HG03521 (cell line): ENCODE data around the gene CSNK2B.

ENCODE experiments used
- ATAC-seq: cut with Tn5 transposase; IDR thresholded peaks from one replicate; pipeline ENCODE4 v1.9.1; 2021; ENCODE audit warnings: mild to moderate bottlenecking, moderate library complexity; ENCODE audit not compliant: unreplicated experiment

The CSNK2B gene

GRCh38 chr6:31665501-31666336, at the start of gene CSNK2B:
Gene CSNK2B (plus strand): TSS chr6:31666080. CDS start chr6:31666832, 752 bp downstream.
- peak; percentile 73 for ATAC-seq

- ATAC-seq, result no peak
These were observed 48.9 kb upstream of the CSNK2B start for GRCh38 chr6:31617010-31617409.

DNA sequence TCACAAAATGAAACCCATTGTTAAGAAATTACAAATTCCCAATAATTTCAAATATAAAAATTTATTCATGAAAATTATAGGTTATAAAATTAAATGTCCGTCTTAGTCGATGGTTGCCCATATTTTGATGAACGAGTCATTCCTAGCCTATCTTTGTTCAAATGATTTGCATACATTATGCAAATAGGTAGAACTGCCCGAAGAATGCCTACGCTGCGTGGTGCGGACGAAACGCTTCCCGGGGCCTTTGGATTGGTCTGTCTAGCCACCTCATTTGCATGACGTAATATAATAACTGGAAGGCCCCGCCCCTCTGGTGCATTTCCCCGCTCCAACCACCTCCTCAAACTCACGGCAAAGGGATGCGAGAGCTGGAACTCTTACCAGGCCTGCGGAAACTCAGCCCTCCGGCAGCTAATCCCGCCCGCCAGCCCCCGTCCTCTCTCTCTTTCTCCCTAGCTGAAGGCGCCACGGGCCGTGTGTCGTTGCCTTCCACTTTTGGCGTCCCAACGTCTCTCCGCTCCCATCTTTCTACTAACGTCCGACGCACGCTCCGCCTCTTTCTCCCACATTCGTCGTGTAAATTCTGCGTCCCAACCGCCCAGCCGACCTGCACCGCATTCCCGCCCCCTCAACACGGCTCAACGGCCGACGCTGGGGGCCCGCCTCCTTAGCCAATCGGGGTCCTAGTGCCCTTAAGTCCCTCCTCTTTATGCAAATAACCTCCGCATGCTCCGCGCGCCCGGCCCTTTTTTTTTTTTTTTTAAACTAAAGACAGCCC, 45.9 kb upstream of the CSNK2B start:
- ATAC-seq, result peak; percentile 81

DNA sequence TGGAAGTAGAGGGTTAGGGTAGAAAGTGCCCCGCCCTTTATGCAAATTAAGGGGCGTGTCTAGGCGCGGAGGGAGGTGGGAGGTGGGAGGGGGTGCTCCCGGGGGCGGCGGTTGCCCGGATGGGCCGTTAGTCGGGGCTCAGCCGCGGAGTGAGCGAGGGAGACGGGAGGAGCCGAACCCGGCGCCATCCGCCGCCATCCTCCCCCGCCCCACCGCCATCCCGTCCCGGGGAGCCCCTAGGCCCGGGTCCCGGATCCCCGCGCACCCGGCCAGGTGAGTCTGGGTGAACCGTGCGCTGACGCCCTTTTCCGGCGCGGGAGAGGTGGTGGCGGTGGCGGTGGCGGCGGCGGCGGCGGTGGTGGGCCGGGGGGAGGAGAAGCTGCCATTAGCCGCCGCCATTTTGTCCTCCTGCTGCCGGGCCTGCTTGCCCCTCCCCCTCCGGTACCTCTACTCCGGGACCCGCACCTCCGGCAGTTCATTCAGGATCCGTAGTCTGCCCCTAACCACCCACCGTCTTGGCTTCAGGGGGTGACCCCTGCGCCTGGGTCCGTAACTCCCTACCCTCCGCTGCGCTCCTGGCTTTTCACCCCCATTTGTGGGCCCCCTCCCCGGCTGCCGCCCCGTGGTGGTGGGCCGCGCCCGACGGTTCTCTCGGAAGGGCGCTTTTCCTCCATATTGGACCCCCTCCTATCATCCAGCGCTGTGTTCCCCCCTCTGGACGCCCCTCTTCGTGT, 45.1 kb upstream of the CSNK2B start, which contains the start of gene PRRC2A:
TSS of gene PRRC2A (plus strand) at position 130 of the 734 bp plus-strand sequence. CDS start 2,075 bp downstream, outside the sequence.
- ATAC-seq, result peak; percentile 49

- ATAC-seq, result no peak
These were observed 44.5 kb upstream of the CSNK2B start for GRCh38 chr6:31621320-31621939.

- ATAC-seq, result no peak
These were observed 43.9 kb upstream of the CSNK2B start for GRCh38 chr6:31621991-31622390.

- ATAC-seq, result no peak
These were observed 43.2 kb upstream of the CSNK2B start for GRCh38 chr6:31622684-31623091.

- no peak for ATAC-seq
These were observed 41.8 kb upstream of the CSNK2B start for GRCh38 chr6:31624070-31624469.

DNA sequence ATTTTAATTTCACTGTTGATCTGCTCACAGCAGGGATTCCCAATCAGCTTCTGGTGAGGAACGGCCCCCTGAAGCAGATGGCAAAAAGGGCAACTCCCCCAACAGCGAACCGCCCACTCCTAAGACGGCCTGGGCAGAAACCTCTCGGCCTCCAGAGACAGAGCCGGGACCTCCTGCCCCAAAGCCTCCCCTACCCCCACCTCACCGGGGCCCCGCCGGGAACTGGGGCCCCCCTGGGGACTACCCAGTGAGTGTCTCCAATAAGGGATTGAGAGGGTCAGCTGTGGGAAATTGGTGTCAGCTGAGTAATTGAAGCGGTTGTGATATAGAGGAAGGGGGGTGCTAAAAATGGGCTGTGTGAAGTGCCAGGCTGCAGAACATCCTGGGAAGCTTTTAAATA, 38.9 kb upstream of the CSNK2B start:
- ATAC-seq, result no peak

DNA sequence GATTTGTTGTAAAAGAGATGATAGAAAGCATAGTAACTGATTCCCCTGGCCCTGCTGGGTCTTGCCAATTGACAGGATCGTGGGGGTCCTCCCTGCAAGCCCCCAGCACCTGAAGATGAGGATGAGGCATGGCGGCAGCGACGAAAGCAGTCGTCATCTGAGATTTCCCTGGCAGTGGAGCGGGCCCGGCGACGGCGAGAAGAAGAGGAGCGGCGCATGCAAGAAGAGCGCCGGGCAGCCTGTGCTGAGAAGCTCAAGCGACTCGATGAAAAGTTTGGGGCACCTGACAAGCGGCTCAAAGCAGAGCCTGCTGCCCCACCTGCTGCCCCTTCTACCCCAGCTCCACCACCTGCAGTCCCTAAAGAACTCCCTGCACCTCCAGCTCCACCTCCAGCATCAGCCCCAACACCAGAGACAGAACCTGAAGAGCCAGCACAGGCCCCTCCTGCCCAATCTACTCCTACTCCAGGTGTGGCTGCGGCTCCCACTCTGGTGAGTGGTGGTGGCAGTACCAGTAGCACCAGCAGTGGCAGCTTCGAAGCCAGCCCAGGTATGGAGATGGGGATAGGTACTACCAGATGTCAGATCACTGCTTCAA, 38.1 kb upstream of the CSNK2B start:
- no peak for ATAC-seq

GRCh38 chr6:31629014-31629413, 36.9 kb upstream of the CSNK2B start:
- ATAC-seq, result no peak

DNA sequence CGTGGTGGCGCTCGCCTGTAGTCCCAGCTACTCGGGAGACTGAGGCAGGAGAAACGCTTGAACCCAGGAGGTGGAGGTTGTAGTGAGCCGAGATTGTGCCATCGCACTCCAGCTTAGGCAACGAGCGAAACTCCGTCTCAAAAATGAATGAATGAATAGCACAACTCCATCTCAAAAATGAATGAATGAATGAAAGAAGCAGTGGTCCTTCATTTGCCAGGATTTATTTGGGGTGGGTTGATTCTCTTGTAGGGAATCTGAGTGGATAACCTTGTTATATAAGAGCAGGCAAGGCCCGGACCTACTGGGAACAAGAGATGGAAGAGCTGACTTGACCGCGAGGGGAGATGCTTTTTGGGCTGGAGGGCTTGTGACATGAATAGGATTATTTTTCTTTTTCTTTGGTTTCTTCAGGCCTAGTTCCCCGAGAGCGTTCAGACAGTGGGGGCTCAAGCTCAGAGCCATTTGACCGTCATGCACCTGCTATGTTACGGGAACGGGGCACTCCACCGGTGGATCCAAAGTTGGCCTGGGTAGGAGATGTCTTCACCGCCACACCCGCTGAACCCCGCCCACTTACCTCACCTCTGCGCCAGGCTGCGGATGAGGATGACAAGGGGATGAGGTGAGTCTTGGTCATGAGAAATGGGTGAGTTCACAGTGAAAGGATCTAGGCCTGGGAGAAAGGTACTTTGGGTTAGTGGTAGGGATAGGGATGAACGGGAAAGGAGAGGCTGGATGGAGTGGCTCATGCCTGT, 35.5 kb upstream of the CSNK2B start:
- ATAC-seq, result no peak

- ATAC-seq, result no peak
These were observed 34.7 kb upstream of the CSNK2B start for GRCh38 chr6:31631209-31631608.

DNA sequence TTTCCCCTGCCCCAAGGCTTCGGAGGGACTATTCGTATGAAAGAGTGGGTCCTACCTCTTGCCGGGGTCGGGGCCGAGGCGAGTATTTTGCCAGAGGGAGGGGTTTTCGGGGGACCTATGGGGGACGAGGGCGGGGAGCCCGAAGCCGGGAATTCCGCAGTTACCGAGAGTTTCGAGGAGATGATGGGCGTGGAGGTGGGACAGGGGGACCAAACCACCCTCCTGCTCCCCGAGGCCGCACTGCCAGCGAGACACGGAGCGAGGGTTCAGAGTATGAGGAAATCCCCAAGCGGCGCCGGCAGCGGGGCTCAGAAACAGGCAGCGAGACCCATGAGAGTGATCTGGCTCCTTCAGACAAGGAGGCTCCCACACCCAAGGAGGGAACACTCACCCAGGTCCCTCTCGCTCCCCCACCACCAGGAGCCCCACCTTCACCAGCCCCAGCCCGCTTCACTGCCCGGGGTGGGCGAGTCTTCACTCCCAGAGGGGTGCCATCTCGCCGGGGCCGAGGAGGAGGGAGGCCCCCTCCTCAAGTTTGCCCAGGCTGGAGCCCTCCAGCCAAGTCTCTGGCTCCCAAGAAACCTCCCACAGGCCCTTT, 34.1 kb upstream of the CSNK2B start:
- ATAC-seq, result no peak

DNA sequence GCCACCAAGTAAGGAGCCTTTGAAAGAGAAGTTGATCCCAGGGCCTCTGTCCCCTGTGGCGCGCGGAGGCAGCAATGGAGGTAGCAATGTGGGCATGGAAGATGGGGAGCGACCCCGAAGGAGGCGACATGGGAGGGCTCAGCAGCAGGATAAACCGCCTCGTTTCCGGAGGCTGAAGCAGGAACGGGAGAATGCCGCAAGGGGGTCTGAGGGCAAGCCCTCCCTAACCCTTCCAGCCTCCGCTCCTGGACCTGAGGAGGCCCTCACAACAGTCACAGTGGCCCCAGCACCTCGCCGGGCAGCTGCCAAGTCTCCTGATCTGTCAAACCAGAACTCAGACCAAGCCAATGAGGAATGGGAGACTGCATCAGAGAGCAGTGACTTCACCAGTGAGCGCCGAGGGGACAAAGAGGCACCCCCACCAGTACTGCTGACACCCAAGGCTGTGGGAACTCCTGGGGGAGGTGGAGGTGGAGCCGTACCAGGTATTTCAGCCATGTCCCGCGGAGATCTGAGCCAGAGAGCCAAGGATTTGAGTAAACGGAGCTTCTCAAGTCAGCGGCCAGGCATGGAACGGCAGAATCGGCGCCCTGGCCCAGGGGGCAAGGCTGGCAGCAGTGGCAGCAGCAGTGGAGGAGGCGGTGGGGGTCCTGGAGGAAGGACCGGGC, 33.5 kb upstream of the CSNK2B start:
- no peak for ATAC-seq

- ATAC-seq, result no peak
These were observed 32.4 kb upstream of the CSNK2B start for GRCh38 chr6:31633447-31633846.

DNA sequence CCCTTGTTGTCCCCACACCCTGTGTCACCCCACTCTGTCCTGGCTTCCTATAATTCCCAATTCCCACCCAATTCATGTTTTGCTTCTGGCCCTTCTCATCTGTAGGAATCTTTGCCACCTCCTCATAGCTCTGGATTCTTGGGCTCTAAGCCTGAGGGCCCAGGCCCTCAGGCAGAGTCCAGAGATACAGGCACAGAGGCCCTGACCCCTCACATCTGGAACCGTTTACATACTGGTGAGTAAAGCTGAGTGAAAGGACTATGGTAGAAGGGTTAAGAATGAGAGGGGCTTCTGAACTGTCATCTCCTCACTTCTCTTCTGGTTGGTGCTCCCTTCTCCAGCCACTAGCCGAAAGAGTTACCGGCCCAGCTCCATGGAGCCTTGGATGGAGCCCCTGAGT, 31.7 kb upstream of the CSNK2B start:
- ATAC-seq, result no peak

DNA sequence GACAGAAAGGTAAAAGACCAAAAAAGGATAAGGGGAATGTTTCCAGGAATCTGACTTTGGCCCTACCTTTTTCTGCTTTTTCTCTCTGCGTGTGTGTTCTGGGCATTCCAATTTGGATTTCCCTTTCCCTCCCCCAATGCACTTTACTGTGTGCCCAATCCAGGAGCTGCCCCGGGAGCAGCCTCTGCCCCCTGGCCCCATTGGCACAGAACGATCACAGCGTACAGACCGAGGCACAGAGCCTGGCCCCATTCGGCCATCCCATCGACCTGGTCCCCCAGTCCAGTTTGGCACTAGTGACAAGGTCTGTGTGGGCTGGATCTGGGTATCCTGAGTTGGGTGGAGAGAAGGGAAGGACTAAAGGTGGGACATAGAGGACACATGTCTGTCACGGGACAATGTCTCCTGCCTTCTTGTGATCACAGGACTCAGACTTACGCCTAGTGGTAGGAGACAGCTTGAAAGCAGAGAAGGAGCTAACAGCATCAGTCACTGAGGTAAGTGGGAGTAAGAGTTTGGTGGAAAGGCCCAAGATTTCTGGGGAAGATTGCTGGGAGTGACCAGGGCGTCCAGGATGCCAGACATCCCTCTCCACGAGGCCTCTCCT, 30.8 kb upstream of the CSNK2B start:
- no peak for ATAC-seq
